GM12864 (cell line): Measurements from ENCODE around the gene MYO15B.
"Not testable (repeated sequence)": the region's sequence is repeated elsewhere in the genome, so short reads cannot be mapped to it uniquely, and the experiment has no call there.

ENCODE experiments used
- DNase-seq: peaks from one replicate; pipeline ENCODE4 v3.0.0-alpha.2; 2011; ENCODE audit warnings: low read depth
- H3K4me3 ChIP-seq: 2 replicates; pipeline ENCODE4 v1.5.1; 2011; ENCODE audit warnings: mild to moderate bottlenecking, low read depth, low read length, control low read depth
- CTCF ChIP-seq: IDR thresholded peaks from 2 replicates; pipeline ENCODE4 v1.5.1; 2011; ENCODE audit warnings: low read depth, mild to moderate bottlenecking, moderate library complexity, low read length, control low read depth, inconsistent platforms; ENCODE audit errors: missing control alignments

Gene MYO15B

GRCh38 chr17:75575197-75575596, 12.4 kb upstream of the MYO15B start:
- no peak overlapping the region for H3K4me3 ChIP-seq
- no peak for TF ChIP-seq CTCF
- no peak for DNase-seq

- DNase-seq = no peak
- TF ChIP-seq CTCF = no peak
- H3K4me3 ChIP-seq = no peak overlapping the region
These were observed 11.9 kb upstream of the MYO15B start for GRCh38 chr17:75575728-75576127.

GRCh38 chr17:75576661-75577060, 10.9 kb upstream of the MYO15B start:
- no peak for DNase-seq
- TF ChIP-seq CTCF = no peak
- no peak overlapping the region for H3K4me3 ChIP-seq

GRCh38 chr17:75581121-75581725, 6.4 kb upstream of the MYO15B start:
- H3K4me3 ChIP-seq, DNase-seq: not testable (repeated sequence)

GRCh38 chr17:75583197-75583596, 4.4 kb upstream of the MYO15B start:
- not testable (repeated sequence) for DNase-seq

GRCh38 chr17:75584849-75585175, 2.8 kb upstream of the MYO15B start:
- TF ChIP-seq CTCF = no peak
- H3K4me3 ChIP-seq = no peak overlapping the region
- no peak for DNase-seq

More at GRCh38 chr17:75583197-75583596, 4.4 kb upstream of the MYO15B start:
- not testable (repeated sequence) for H3K4me3 ChIP-seq

- TF ChIP-seq CTCF = no peak
- DNase-seq = no peak
- H3K4me3 ChIP-seq = peak overlapping the region; percentile 22
These were observed 1.0 kb downstream of the MYO15B start for GRCh38 chr17:75588596-75589011.

GRCh38 chr17:75589012-75589918, 1.7 kb downstream of the MYO15B start:
- peak; percentile 49 for DNase-seq
- peak; percentile 54 for TF ChIP-seq CTCF
- H3K4me3 ChIP-seq = peak overlapping the region; percentile 61
